Panc1 (cell line): ENCODE results near the gene NRP1. TPM values are rescaled to one million over a fixed set of nuclear protein-coding genes. Genes with fewer than 3 reads are reported as not detected.

Experiments used
- ATAC-seq: fragments of 200-7000 bp; cut with Tn5 transposase; 2 replicates; pipeline ENCODE4 v1.9.1; 2020; ENCODE audit warnings: mild to moderate bottlenecking, moderate library complexity
- BruUV-seq: library from RNA; stranded (reverse); fragments of 400-500 nt; replicated peaks from 2 replicates; lab custom pipeline; 2021; lab: Mats Ljungman, UMichigan
- CTCF ChIA-PET: fragments of 300-600 bp; sonication (Branson Sonifier 250); formaldehyde crosslinking; loops from one replicate; lab custom pipeline; 2022; ENCODE audit warnings: antibody characterized with exemption; lab: Charles Lee
- POLR2A ChIA-PET: fragments of 300-600 bp; sonication (Branson Sonifier 250); formaldehyde crosslinking; loops from one replicate; lab custom pipeline; 2022; ENCODE audit warnings: antibody characterized with exemption; lab: Charles Lee
- DNase-seq: peaks from one replicate; pipeline ENCODE4 v3.0.0-alpha.2; 2010; ENCODE audit warnings: low read depth, low spot score
- H3K27ac ChIP-seq: 2 replicates; pipeline ENCODE4 v1.5.1; 2011; ENCODE audit warnings: mild to moderate bottlenecking, low read length, inconsistent platforms
- H3K27me3 ChIP-seq: fragments of 200-500 bp; sonication (Bioruptor generic); 2 replicates; pipeline ENCODE4 v1.6.0; 2014; ENCODE audit warnings: low read length, inconsistent platforms; ENCODE audit not compliant: control insufficient read depth, insufficient read depth
- H3K36me3 ChIP-seq: fragments of 200-500 bp; sonication (Bioruptor generic); 2 replicates; pipeline ENCODE4 v1.5.1; 2014; ENCODE audit warnings: inconsistent platforms, mild to moderate bottlenecking, low read length, moderate library complexity; ENCODE audit not compliant: control insufficient read depth, insufficient read depth
- H3K4me1 ChIP-seq: 2 replicates; pipeline ENCODE4 v1.5.1; 2011; ENCODE audit warnings: inconsistent platforms, mild to moderate bottlenecking, low read length, moderate library complexity; ENCODE audit not compliant: control insufficient read depth, insufficient read depth
- H3K4me3 ChIP-seq, 2 experiments: 2 replicates each; pipeline ENCODE4 v1.5.1; 2011 to 2012; ENCODE audit warnings: low read depth in 2 of 2, low read length in 2 of 2, mild to moderate bottlenecking in 2 of 2, inconsistent platforms in 1 of 2, moderate library complexity in 1 of 2
- H3K9me3 ChIP-seq: fragments of 200-500 bp; sonication (Bioruptor generic); 2 replicates; pipeline ENCODE4 v1.5.1; 2014; ENCODE audit warnings: low read depth, mild to moderate bottlenecking, inconsistent platforms, low read length, moderate library complexity; ENCODE audit not compliant: control insufficient read depth, insufficient read depth
- CTCF ChIP-seq: fragments of 450-650 bp; IDR thresholded peaks from 2 replicates; pipeline ENCODE4 v1.5.1; 2017; ENCODE audit warnings: mild to moderate bottlenecking
- POLR2AphosphoS5 ChIP-seq: IDR thresholded peaks from 2 replicates; pipeline ENCODE4 v1.6.1; 2012; ENCODE audit warnings: mild to moderate bottlenecking, low read depth, low read length, moderate library complexity
- REST ChIP-seq, 2 experiments: IDR thresholded peaks; 2 replicates each; pipeline ENCODE4 v1.6.1; 2011 to 2012; ENCODE audit warnings: low read depth in 2 of 2, control low read depth in 1 of 2, low read length in 1 of 2, mild to moderate bottlenecking in 1 of 2, moderate library complexity in 1 of 2; ENCODE audit not compliant: insufficient read depth in 1 of 2
- SIN3A ChIP-seq: IDR thresholded peaks from 2 replicates; pipeline ENCODE4 v1.6.1; 2012; ENCODE audit warnings: low read depth, mild to moderate bottlenecking, low read length, moderate library complexity, borderline replicate concordance; ENCODE audit not compliant: insufficient read depth
- TCF7L2 ChIP-seq: IDR thresholded peaks from 2 replicates; pipeline ENCODE4 v1.6.1; 2011; ENCODE audit warnings: mild to moderate bottlenecking, low read depth, low read length, inconsistent platforms
- in situ Hi-C: cut with HindIII; loops from 2 replicates; pipeline ENCODE4 v1.10.0; 2016; ENCODE audit warnings: low sequenced_read_pairs, low pct_unique_long_range_greater_than_20kb
- intact Hi-C: fragments of 100-400 bp; cut with micrococcal nuclease; formaldehyde crosslinking; loops from one replicate; pipeline ENCODE4 v1.10.0; 2022; ENCODE audit not compliant: unreplicated experiment
- total RNA-seq: library from RNA; stranded (reverse); gene quantifications from one replicate; pipeline ENCODE4 v1.2.1, GENCODE V29; 2021; ENCODE audit not compliant: unreplicated experiment

The NRP1 gene
- total RNA-seq, 1 experiment from 2014 or later: 93.4 TPM

- Histone ChIP-seq H3K36me3 (peaks cover 8% of the 10 kb centered on the region), H3K27ac (peak overlapping the region; percentile 75), H3K4me1 (peaks cover 12% of the 10 kb centered on the region), H3K9me3 (no peaks in the 10 kb centered on the region; the same call in 1 of the 2 replicates), H3K4me3 (no peak overlapping the region), H3K27me3 (no peaks in the 10 kb centered on the region)
- no peak for DNase-seq
- no TSS peak for BruUV-seq
- in situ Hi-C loops: no loop called here
- ChIA-PET POLR2A (no interaction called here), CTCF (no interaction called here)
- ATAC-seq: no peak
- no peak for TF ChIP-seq POLR2AphosphoS5
- no peak for TF ChIP-seq REST (IDR thresholded peaks at IDR 0.05; ENCODE audit: insufficient read depth in 1 of 2, low read depth in 2 of 2, low read length in 1 of 2)
- TF ChIP-seq SIN3A: no peak
- TF ChIP-seq CTCF: no peak
- no peak for TF ChIP-seq TCF7L2
- intact Hi-C loops: no loop called here
Observed at GRCh38 chr10:33253411-33253810, 81.1 kb downstream of the NRP1 start.

GRCh38 chr10:33252794-33253203 lies 81.7 kb downstream of the NRP1 start:
- intact Hi-C loops: no loop called here
- ChIA-PET POLR2A (no interaction called here), CTCF (no interaction called here)
- in situ Hi-C loops: no loop called here
- Histone ChIP-seq H3K36me3 (peaks cover 10% of the 10 kb centered on the region), H3K4me1 (peaks cover 12% of the 10 kb centered on the region), H3K9me3 (no peaks in the 10 kb centered on the region; the same call in 1 of the 2 replicates), H3K27ac (peak overlapping the region; percentile 75), H3K4me3 (no peak overlapping the region), H3K27me3 (no peaks in the 10 kb centered on the region)
- BruUV-seq: no TSS peak
- DNase-seq (no peak), ATAC-seq (0 out of 2 replicates have a peak, but pooled peaks have one; percentile 34)
- no peak for TF ChIP-seq REST (IDR thresholded peaks at IDR 0.05; ENCODE audit: insufficient read depth in 1 of 2, low read depth in 2 of 2, low read length in 1 of 2)
- no peak for TF ChIP-seq POLR2AphosphoS5
- no peak for TF ChIP-seq SIN3A
- no peak for TF ChIP-seq TCF7L2
- TF ChIP-seq CTCF: no peak
